IPS-15b (cell line): ENCODE results near the gene APBA1.

Source experiments
- H3K27me3 ChIP-seq: one replicate; pipeline ENCODE4 v1.6.1; 2013; ENCODE audit warnings: low read length; ENCODE audit not compliant: control insufficient read depth, insufficient read depth
- H3K36me3 ChIP-seq: one replicate; pipeline ENCODE4 v1.6.1; 2013; ENCODE audit warnings: low read length; ENCODE audit not compliant: control insufficient read depth, insufficient read depth
- H3K4me1 ChIP-seq: one replicate; pipeline ENCODE4 v1.6.1; 2013; ENCODE audit warnings: mild to moderate bottlenecking, low read length; ENCODE audit not compliant: control insufficient read depth, insufficient read depth
- H3K4me3 ChIP-seq: one replicate; pipeline ENCODE4 v1.5.1; 2013; ENCODE audit warnings: low read depth, low read length
- H3K9ac ChIP-seq: one replicate; pipeline ENCODE4 v1.6.1; 2013; ENCODE audit warnings: low read depth, mild to moderate bottlenecking, low read length
- H3K9me3 ChIP-seq: one replicate; pipeline ENCODE4 v1.6.1; 2013; ENCODE audit warnings: mild to moderate bottlenecking, low read length; ENCODE audit not compliant: control insufficient read depth, insufficient read depth

APBA1 gene

GRCh38 chr9:69380811-69381210 lies 291.4 kb downstream of the APBA1 start:
- Histone ChIP-seq H3K9me3 (no peaks in the 10 kb centered on the region), H3K36me3 (no peaks in the 10 kb centered on the region), H3K4me1 (peaks cover 8% of the 10 kb centered on the region), H3K27me3 (no peaks in the 10 kb centered on the region), H3K9ac (no peak overlapping the region), H3K4me3 (no peak overlapping the region)

GRCh38 chr9:69380301-69380700 lies 291.9 kb downstream of the APBA1 start:
- H3K36me3 ChIP-seq, result no peaks in the 10 kb centered on the region
- no peak overlapping the region for H3K9ac ChIP-seq
- no peaks in the 10 kb centered on the region for H3K9me3 ChIP-seq
- no peak overlapping the region for H3K4me3 ChIP-seq
- H3K4me1 ChIP-seq, result peaks cover 8% of the 10 kb centered on the region
- H3K27me3 ChIP-seq, result no peaks in the 10 kb centered on the region

- peaks cover 6% of the 10 kb centered on the region for H3K4me1 ChIP-seq
- no peak overlapping the region for H3K4me3 ChIP-seq
- H3K9me3 ChIP-seq, result no peaks in the 10 kb centered on the region
- no peak overlapping the region for H3K9ac ChIP-seq
- no peaks in the 10 kb centered on the region for H3K36me3 ChIP-seq
- no peaks in the 10 kb centered on the region for H3K27me3 ChIP-seq
Measured at GRCh38 chr9:69379270-69379982, 292.7 kb downstream of the APBA1 start.

GRCh38 chr9:69377981-69378380 lies 294.2 kb downstream of the APBA1 start:
- H3K4me1 ChIP-seq, result peaks cover 6% of the 10 kb centered on the region
- H3K9me3 ChIP-seq, result no peaks in the 10 kb centered on the region
- H3K36me3 ChIP-seq, result no peaks in the 10 kb centered on the region

More at GRCh38 chr9:69377981-69378380, 294.2 kb downstream of the APBA1 start:
- no peaks in the 10 kb centered on the region for H3K27me3 ChIP-seq
- no peak overlapping the region for H3K4me3 ChIP-seq
- no peak overlapping the region for H3K9ac ChIP-seq
